Measurements from ENCODE around the gene ADAMTS15. TPM values are rescaled to one million over a fixed set of nuclear protein-coding genes. Genes with fewer than 3 reads are reported as not detected.

ADAMTS15 gene
- 7.7 and 8.0 TPM in 2 replicates for total RNA-seq

GRCh38 chr11:130448416-130449309, at the start of gene ADAMTS15:
TSS of gene ADAMTS15 (plus strand) at chr11:130448645. CDS start at chr11:130448974, 329 bp downstream.

GRCh38 chr11:130428316-130429119, 19.9 kb upstream of the ADAMTS15 start, which contains the start of gene ADAMTS8:
TSS of gene ADAMTS8 (minus strand) at chr11:130428609. CDS start at chr11:130428286, 323 bp downstream.

Other genes with a start within 250 kb of the ADAMTS15 start
- 16.5 and 20.2 TPM in 2 replicates for gene ZBTB44, start 133.7 kb upstream of the ADAMTS15 start, total RNA-seq
- not detected in 2 replicates for gene ADAMTS8, start 20.0 kb upstream of the ADAMTS15 start, total RNA-seq